ENCODE results near the gene FAM229A. TPM values are rescaled to one million over a fixed set of nuclear protein-coding genes. Genes with fewer than 3 reads are reported as not detected.

FAM229A gene
- total RNA-seq, 1 experiment from 2014 or later = 5.6 TPM

GRCh38 chr1:32353431-32353830 lies 8.9 kb downstream of the FAM229A start:
- Histone ChIP-seq H3K79me2 (ENCODE audit: insufficient read depth, low read length) (no peaks in the 10 kb centered on the region), H3K79me1 (ENCODE audit: insufficient read depth, low read depth, low read length, poor library complexity, severe bottlenecking) (no peaks in the 10 kb centered on the region), H3K9me3 (ENCODE audit: control insufficient read depth, low read depth, low read length) (no peaks in the 10 kb centered on the region), H3K18ac (ENCODE audit: insufficient read length, low read depth, low read length) (no peak overlapping the region), H2BK15ac (ENCODE audit: low read depth, low read length) (no peak overlapping the region), H4K20me1 (ENCODE audit: control insufficient read depth, insufficient read depth, insufficient read length) (no peaks in the 10 kb centered on the region), H2AK5ac (ENCODE audit: insufficient read length, low read length) (no peak overlapping the region), H4K5ac (ENCODE audit: insufficient read length, low read depth, low read length) (no peak overlapping the region), H2BK5ac (ENCODE audit: insufficient read length, low read length) (no peak overlapping the region), H4K91ac (ENCODE audit: insufficient read length, low read depth, low read length) (no peak overlapping the region), H3K4me1 (ENCODE audit: insufficient read depth, low read length) (no peaks in the 10 kb centered on the region), H3K4ac (ENCODE audit: low read depth, low read length) (no peak overlapping the region), H3K23ac (ENCODE audit: insufficient read length, low read depth, low read length) (no peak overlapping the region), H4K8ac (replicated peaks; ENCODE audit: insufficient read length, low read depth, low read length) (no peak overlapping the region), H3K23me2 (ENCODE audit: insufficient read length, low read depth, low read length, poor library complexity, severe bottlenecking) (peaks cover 7% of the 10 kb centered on the region), H2BK12ac (ENCODE audit: insufficient read length, low read depth, low read length) (no peak overlapping the region), H3K27me3 (ENCODE audit: insufficient read depth, low read length) (peaks cover 3% of the 10 kb centered on the region; the same call in 1 of the 2 replicates), H3K56ac (ENCODE audit: insufficient read length, low read depth, low read length) (no peak overlapping the region), H2BK120ac (ENCODE audit: low read depth, low read length, poor library complexity, severe bottlenecking) (no peak overlapping the region), H3K14ac (ENCODE audit: insufficient read depth, low read length) (no peak overlapping the region), H3K27ac (ENCODE audit: insufficient read length, low read depth, low read length) (no peak overlapping the region), H3K4me2 (ENCODE audit: insufficient read depth, insufficient read length, low read length) (no peak overlapping the region), H3K9ac (ENCODE audit: extremely low read depth, insufficient read length, low read length) (no peak overlapping the region), H2AFZ (ENCODE audit: low read length) (no peak overlapping the region), H2BK20ac (ENCODE audit: low read depth, low read length, poor library complexity, severe bottlenecking) (no peak overlapping the region), H3T11ph (ENCODE audit: low read length) (no peak overlapping the region)
- Mint-ChIP-seq H3K27ac (0 out of 7 replicates have a peak overlapping the region, but pooled peaks of 1 of the 3 experiments have one; percentile 2), H3K9me3 (peaks cover 9 to 10% of the 10 kb centered on the region in 2 experiments), H3K4me3 (peak overlapping the region; percentile 1 to 25; a peak in 2 of 5 replicates), H3K4me1 (peaks cover 16 to 18% of the 10 kb centered on the region in 2 experiments), H3K27me3 (ENCODE audit: low read depth) (peaks cover 26% of the 10 kb centered on the region), H3K36me3 (ENCODE audit: insufficient read depth in 1 of 3, low read depth in 3 of 3) (peaks cover 6 to 25% (median 9%) of the 10 kb centered on the region in 3 experiments)
- TF ChIP-seq CTCF (conservative IDR thresholded peaks at IDR 0.05) = no peak
- DNase-seq = no peak
- no CpG with 5 or more reads among the region's 2 CpGs for WGBS (ENCODE audit: extremely low coverage, insufficient read length, low lambda C conversion rate)
